HG02763 (cell line): ENCODE measurements around the gene GALT.

Source experiments
- ATAC-seq: cut with Tn5 transposase; IDR thresholded peaks from one replicate; pipeline ENCODE4 v1.9.1; 2021; ENCODE audit warnings: mild to moderate bottlenecking, moderate library complexity; ENCODE audit not compliant: unreplicated experiment

Gene GALT

DNA sequence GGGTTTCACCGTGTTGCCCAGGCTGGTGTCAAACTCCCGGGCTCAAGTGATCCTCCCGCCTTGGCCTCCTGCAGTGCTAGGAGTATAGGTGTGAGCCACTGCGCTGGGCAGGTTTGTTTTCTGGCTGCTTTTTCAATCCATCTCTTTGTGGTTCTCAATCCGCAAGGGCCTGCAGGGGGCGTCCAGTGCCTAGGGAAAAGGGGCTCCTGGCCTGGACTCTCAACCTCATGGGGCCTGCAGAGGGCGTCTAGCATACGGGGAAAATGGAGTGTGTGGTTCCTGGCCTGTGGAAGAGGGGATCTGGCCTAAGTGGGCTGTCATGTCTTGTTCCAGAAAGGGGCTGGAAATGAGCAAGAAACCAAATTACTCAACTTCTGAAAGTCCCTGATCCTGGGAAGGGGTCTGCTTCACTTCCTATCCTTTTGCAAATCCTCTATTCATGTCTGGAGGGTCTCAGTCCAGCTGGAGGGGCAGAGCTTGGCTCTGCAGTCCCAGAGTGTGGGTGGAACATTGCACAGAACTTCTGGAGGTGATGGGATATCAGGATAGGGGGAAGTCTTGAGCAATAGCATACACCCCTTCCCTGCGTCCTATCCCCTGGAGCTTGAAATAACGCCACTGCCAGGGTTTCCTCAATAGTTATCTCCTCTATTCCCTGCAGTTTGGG lies 28.7 kb downstream of the GALT start:
- ATAC-seq: no peak

DNA sequence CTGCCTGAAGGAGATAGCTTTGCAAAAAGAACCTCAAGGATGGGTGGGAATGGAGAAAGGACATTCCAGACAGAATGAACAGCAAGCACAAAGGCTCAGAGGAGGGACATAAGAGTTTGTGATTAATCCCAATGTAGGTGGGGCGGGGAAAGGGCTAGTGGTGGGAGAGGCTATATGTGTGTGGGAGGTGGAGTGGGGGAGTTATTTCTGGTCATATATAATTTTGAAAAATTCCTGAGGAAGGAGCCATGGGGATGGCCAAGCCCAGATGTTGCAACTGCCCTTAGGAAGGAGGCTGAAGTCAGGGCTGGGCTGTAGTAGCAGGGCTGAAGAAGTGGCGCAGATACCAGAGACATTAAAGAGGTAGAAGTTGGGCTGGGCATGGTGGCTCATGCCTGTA lies 29.4 kb downstream of the GALT start:
- ATAC-seq: no peak

- no peak for ATAC-seq
These were observed 37.7 kb downstream of the GALT start for GRCh38 chr9:34684145-34684544.

- no peak for ATAC-seq
These were observed 38.3 kb downstream of the GALT start for GRCh38 chr9:34684816-34685215.

DNA sequence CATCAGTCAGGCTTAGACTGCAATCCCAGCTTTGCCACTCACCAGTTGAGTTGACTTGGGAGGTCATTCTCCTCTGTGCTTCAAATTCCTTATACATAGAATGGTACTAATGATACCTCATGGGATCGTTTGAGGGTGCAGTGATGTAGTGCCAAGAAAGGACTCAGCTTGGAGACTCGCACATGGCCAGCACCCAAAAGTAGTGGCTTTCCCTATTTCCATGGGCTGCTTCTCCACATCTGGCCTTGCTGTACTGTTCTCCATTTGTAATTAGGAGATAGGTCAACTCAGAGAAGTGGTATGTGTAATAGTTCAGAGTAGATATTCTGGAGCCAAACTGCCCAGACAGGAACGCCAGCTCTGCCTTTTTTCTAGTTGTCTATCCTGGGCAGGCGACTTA lies 39.1 kb downstream of the GALT start:
- ATAC-seq: no peak

GRCh38 chr9:34686231-34686630 lies 39.8 kb downstream of the GALT start:
- ATAC-seq: no peak

- ATAC-seq: no peak
These were observed 40.3 kb downstream of the GALT start for GRCh38 chr9:34686732-34687131.

- no peak for ATAC-seq
These were observed 41.0 kb downstream of the GALT start for GRCh38 chr9:34687276-34688030.

DNA sequence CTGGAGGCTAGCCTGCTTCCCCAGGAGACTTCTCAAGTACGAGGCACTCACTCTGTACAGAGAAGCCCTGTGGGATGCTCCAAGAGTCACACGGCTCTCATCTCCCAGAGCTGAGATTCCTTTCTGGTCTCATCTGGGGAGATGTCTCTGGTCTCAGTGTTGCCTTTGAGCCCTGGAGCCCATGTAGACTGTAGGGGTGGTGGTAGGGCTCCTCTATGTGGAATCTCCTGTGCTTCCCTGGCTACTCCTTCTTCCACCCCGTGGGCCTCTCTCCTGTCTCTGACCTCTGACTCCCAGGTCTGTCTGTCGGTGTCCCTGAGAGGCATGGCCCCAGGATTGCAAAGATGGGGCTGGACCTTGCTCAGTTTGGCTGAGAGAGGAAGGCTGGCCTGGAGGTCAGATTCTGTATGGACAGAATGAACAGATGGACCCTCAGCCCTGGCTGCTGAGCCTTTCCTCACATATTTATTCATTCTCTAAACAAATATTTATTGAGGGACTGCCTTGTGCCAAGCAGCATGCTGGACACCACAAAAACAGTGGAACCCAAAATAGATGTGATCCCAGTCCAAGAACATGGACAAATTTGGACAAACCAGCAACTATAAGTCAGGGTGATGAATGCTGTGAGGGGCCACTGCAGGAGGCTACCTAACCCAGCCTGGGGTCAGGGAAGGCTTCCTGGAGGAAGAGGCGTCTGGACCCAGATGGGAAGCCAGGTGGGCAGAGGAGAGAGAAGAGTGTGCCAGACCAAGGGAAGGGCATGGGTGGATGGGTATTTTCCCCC lies 42.0 kb downstream of the GALT start:
- no peak for ATAC-seq

DNA sequence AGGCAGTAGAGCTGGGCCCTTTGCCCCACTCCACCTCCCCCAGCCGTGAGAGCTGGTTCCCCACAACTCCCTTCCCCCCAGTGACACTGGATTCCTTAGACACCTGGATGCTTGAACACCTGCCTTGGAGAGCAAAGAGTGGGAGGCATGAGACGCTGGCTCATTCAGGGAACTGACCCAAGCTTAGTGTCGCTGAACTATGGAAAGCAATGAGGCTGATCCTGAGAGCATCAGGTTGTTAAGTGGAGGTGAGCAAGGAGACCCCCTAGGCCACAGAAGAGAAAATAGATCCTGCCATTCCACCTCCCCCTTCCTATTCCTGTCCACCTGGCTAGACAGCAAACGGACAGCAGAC lies 42.6 kb downstream of the GALT start:
- no peak for ATAC-seq

DNA sequence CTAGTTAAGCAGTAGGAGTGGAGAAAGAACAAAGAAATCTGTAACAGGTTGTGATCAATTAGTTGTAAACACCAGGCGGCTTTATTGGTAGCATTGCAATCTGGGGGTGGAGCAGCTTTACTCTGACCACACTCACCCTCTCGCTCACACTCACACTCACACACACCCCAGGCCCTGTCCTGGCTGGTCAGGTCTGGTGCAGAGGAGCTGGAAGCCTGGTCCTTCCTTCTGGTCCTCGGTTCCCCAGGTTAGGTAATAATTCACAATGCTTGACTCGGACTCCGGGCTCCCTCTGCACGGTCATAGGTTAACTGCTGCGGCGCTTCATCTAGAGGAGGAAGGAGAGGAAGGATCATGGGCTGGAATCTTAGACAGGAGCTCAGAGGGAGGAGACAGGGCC lies 43.0 kb downstream of the GALT start:
- ATAC-seq: no peak

GRCh38 chr9:34690983-34691935 lies 44.8 kb downstream of the GALT start, which contains the start of gene CCL19:
TSS of gene CCL19 (minus strand) at chr9:34691276. CDS start at chr9:34691139, 137 bp downstream.
- ATAC-seq: no peak

DNA sequence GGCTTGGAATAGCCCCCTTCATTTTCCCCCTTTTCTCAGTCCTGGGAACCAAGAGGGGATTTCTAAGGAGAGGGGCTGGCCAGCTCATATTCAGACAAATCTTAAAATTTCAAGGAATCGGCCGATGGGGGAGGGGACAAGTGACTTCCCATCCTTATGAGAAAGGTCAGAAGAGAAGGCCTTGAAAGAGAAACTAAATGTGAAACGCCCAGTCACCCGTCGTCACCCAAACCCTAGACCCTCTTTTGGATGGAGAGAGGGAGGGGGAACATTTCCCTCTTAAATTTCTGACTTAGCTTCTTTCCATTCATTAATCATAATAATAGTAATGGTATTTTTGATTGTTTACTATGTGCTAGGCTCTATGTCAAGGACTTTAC lies 45.5 kb downstream of the GALT start:
- ATAC-seq: no peak

- ATAC-seq: no peak
These were observed 47.1 kb downstream of the GALT start for GRCh38 chr9:34693560-34693959.

GRCh38 chr9:34694811-34695210 lies 48.3 kb downstream of the GALT start:
- no peak for ATAC-seq
